ENCODE data around the gene SOX10.
"Not testable (repeated sequence)": the region's sequence is repeated elsewhere in the genome, so short reads cannot be mapped to it uniquely, and the experiment has no call there.

SOX10 gene

GRCh38 chr22:37959231-37959825 is 25.0 kb downstream of the SOX10 start:
- DNase-seq = no peak

- no peak for DNase-seq
These were observed 27.1 kb downstream of the SOX10 start for GRCh38 chr22:37957232-37957631.

- not testable (repeated sequence) for DNase-seq
These were observed 28.4 kb downstream of the SOX10 start for GRCh38 chr22:37955825-37956397.

- no peak for DNase-seq
These were observed 29.7 kb downstream of the SOX10 start for GRCh38 chr22:37954686-37955085.

GRCh38 chr22:37953437-37954179 is 30.7 kb downstream of the SOX10 start, which contains the start of the genes C22orf23 and POLR2F:
Gene C22orf23, minus strand, starts transcription at chr22:37953601. Its CDS starts 452 bp downstream, at chr22:37953149.
Gene POLR2F, plus strand, starts transcription at chr22:37953699. Its CDS starts 89 bp downstream, at chr22:37953788.
- DNase-seq = peak; percentile 94

- no peak for DNase-seq
These were observed 31.3 kb downstream of the SOX10 start for GRCh38 chr22:37953062-37953436.

- DNase-seq = not testable (repeated sequence)
These were observed 31.7 kb downstream of the SOX10 start for GRCh38 chr22:37952629-37953028.

- no peak for DNase-seq
These were observed 33.0 kb downstream of the SOX10 start for GRCh38 chr22:37951305-37951704.

GRCh38 chr22:37947142-37947795 is 37.1 kb downstream of the SOX10 start:
- not testable (repeated sequence) for DNase-seq

- DNase-seq = not testable (repeated sequence)
These were observed 39.9 kb downstream of the SOX10 start for GRCh38 chr22:37944423-37944822.

- DNase-seq = no peak
These were observed 40.5 kb downstream of the SOX10 start for GRCh38 chr22:37943825-37944198.

- DNase-seq = no peak
These were observed 41.1 kb downstream of the SOX10 start for GRCh38 chr22:37943136-37943824.

- DNase-seq = no peak
These were observed 42.2 kb downstream of the SOX10 start for GRCh38 chr22:37942133-37942532.

GRCh38 chr22:37940698-37941376 is 43.5 kb downstream of the SOX10 start:
- DNase-seq = peak; percentile 80

GRCh38 chr22:37933711-37934376 is 50.5 kb downstream of the SOX10 start:
- peak; percentile 86 for DNase-seq

GRCh38 chr22:37932821-37933578 is 51.4 kb downstream of the SOX10 start:
- no peak for DNase-seq

GRCh38 chr22:37932401-37932800 is 52.0 kb downstream of the SOX10 start:
- no peak for DNase-seq

- DNase-seq = no peak
These were observed 52.4 kb downstream of the SOX10 start for GRCh38 chr22:37931893-37932389.

GRCh38 chr22:37930952-37931440 is 53.4 kb downstream of the SOX10 start:
- no peak for DNase-seq

- DNase-seq = peak; percentile 20
These were observed 53.9 kb downstream of the SOX10 start for GRCh38 chr22:37930270-37930951.

Data from MV-4-11 (cell line).